NT2/D1 (cell line): ENCODE measurements around the gene TLR10.

ENCODE experiments used
- SUZ12 ChIP-seq: IDR thresholded peaks from 2 replicates; pipeline ENCODE4 v1.6.1; 2011; ENCODE audit not compliant: insufficient read length, insufficient read depth; ENCODE audit errors: extremely low read depth
- YY1 ChIP-seq: IDR thresholded peaks from 2 replicates; pipeline ENCODE4 v1.6.1; 2011; ENCODE audit not compliant: insufficient read length, insufficient read depth
- ZNF274 ChIP-seq: IDR thresholded peaks from 2 replicates; pipeline ENCODE4 v1.6.1; 2011; ENCODE audit warnings: mild to moderate bottlenecking, low read depth, low read length

- TF ChIP-seq YY1, result no peak
- no peak for TF ChIP-seq SUZ12
- no peak for TF ChIP-seq ZNF274
Measured at GRCh38 chr4:38791010-38791409, 8.2 kb upstream of the TLR10 start.
